GM19099 (cell line): ENCODE results near the gene CRACR2A.

Experiments used
- POLR2A ChIP-seq: IDR thresholded peaks from 3 replicates; pipeline ENCODE4 v1.6.1; 2011; ENCODE audit warnings: low read depth; ENCODE audit not compliant: insufficient read length; ENCODE audit errors: extremely low read depth

Gene CRACR2A

DNA sequence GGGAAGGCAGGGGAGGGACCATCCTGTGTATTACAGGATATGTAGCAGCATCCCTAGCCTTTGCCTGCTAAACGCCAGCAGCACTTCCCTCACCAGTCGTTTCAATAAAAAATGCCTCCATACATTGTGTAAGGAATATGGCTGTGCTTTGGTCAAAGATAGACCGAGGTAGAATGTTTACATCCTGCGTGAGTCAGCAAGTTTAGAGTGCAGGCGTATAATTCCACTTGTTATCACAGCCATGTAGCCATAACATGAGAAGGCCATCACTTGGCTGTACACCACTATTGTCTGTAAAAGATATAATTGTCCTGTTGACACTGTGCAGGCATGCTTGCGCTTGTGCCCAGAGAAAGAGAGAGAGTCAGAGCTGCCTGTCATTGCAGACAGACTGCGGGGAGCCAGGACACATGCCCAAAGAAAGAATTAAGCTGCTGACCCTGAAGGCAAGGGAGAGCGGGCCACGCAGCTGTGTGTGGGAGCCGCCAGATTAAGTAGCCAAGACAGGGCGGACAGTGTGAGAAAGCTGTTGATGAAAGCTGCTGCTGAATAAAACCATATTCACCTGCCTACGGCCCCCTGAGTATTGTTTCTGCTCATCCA, 68.4 kb downstream of the CRACR2A start:
- TF ChIP-seq POLR2A: no peak

DNA sequence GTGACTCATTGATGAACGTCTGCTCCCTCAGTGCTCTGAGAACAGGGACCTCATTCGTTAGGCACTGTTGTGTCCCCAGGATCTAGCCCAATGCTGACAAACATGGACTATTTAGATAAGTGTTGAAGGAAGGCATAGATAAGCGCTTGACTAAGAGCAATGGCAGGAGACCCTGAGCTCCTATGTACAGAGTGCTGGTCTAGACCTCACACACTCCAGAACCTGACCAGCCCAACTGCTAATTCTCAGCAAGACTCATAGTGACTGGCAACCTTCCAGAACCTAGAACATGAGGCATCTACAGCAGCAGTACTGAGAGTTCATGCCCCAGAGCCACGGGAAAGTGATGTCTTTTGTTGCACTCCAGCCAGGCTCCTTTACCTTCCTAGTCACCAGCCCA, 69.2 kb downstream of the CRACR2A start:
- TF ChIP-seq POLR2A: no peak

DNA sequence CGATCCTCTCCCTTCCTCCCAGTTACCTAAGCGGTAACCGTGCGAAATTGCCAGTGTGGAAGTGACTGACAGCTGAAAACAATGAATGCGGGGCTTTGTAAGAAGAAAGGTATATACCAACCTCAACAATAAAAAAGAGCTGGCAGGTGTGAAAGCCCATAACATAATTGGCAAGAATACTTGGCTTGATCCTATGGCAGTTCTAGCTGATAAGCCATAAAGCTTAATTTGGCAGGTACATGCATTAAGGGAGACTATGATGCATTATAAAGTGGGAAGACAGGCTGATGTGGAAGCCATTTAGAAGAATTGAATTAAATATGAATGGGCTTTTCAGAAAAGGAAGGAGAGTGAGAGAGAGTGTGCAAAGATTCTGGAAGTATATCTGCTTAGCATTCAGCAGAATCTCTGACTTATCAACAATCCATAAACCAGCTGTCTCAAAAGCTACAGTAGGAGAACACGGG, 71.3 kb downstream of the CRACR2A start:
- TF ChIP-seq POLR2A: no peak

GRCh38 chr12:3680919-3681594, 71.9 kb downstream of the CRACR2A start:
- TF ChIP-seq POLR2A: no peak

DNA sequence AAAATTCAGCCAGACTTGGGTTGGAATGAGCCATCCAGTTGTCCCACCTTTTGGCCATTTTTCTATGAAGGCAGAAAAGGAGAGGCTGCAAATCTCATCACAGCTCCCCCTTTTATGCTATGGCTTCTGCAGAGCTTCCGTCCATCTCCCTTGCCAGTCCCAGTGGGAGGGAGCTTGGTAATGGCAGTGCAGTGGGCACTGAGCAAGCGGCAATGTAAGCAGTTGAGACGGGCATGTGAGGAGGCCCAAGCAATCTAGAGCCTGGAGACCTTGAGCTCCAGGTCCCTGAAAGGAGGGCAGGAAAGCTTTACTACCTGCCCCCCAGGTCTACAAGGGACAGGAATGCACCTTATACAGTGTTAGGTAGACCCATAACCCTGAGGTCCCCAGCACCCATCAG, 73.1 kb downstream of the CRACR2A start:
- TF ChIP-seq POLR2A: no peak

- TF ChIP-seq POLR2A: no peak
Observed at GRCh38 chr12:3677609-3678008, 75.3 kb downstream of the CRACR2A start.

GRCh38 chr12:3673981-3674708, 78.8 kb downstream of the CRACR2A start:
- TF ChIP-seq POLR2A: no peak

DNA sequence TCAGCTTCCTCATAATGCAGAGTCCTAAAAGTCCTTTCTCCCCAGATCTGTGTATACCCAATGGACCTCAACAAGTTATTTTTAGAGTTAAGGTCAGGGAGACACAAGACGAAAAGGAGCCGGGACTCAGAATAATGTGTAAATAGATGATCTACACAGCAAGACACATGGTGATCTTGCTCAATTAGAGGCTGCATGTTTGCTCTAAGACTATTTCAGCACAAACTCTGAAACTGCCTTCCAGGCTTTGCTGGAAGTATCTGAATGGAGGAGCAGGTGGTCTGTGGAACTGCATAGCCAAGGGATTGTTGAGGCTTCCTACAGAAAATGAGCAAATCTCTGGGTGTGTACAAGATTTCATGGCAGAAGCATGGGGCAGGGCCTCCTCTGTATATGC, 80.8 kb downstream of the CRACR2A start:
- TF ChIP-seq POLR2A: no peak

GRCh38 chr12:3671330-3672112, 81.4 kb downstream of the CRACR2A start:
- no peak for TF ChIP-seq POLR2A

DNA sequence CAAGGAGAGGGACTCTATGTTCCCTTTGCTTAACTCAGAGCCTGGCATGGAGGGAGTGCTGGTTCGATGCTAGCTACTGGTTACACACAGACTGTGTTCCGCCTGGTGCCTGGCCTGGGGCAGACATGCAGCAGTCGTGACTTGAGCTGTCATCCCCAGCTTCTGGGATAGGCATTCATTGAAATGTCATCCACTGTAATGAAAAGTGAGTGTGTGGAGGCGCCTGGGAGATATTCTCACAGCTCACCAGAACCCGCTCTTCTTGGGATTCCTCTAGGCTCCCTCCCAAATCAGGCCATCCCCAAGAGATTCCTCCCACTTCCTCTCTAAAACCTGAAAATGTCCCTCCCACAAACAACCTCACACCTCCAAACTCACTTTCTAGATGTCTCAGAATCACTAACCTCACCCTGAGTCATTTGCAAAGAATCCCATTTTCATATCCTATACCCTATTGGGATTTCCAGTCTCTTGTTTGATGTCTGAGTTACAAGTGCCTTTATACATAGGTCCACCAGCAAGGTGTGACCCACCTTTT, 82.8 kb downstream of the CRACR2A start:
- TF ChIP-seq POLR2A: no peak

GRCh38 chr12:3669594-3669993, 83.3 kb downstream of the CRACR2A start:
- no peak for TF ChIP-seq POLR2A

DNA sequence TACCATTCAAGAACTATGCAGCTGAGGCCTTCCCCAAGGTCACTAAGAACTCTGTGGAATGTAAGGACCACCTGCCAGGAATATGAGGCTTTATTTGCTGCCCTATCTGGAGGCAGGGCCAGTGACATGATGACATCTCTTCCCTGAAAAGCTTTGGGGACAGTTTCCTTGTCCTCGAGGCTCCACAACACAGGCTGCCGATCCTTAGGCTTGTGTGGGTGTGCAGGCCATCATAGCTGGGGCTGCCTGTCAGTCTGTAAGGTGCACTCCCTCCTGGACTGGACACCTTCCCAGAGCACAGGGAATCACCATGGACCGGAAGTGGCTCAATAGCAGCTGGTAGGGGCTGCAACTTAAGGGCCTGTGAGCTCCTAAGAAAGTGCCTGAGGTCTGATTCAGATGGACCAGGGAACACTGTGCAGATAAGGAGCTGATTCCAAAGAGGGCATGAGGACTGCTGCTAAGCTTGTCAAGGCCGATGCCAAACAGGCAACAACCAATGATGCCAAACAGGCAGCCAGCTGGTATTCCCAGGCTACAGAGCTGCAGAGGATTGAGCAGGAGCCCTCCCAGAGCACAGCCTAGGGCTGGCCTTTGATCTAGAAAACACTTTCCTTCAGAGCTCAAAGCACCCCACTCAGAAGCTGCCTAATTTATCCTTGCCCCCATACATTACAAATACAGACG, 84.3 kb downstream of the CRACR2A start:
- TF ChIP-seq POLR2A: no peak

DNA sequence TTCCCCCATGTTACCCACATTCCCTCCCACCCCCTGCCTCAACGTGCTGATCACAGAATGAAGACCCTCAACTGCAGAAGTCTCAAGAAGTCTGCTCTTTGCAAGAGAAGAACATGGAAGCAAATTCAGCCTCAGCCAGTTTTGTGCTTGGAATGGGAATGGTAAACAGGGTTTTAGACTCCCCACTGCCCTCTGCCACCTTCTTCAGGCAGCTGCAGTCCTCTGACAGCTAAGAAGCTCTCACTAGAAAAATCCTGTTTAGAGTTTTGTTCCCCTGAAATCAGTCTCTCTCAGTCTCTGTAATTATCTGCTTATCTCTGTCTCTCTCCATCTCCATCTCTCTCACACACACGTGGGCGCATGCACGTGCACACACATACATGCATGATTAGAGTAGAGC, 85.4 kb downstream of the CRACR2A start:
- TF ChIP-seq POLR2A: no peak

- TF ChIP-seq POLR2A: no peak
Observed at GRCh38 chr12:3666441-3666840, 86.5 kb downstream of the CRACR2A start.

DNA sequence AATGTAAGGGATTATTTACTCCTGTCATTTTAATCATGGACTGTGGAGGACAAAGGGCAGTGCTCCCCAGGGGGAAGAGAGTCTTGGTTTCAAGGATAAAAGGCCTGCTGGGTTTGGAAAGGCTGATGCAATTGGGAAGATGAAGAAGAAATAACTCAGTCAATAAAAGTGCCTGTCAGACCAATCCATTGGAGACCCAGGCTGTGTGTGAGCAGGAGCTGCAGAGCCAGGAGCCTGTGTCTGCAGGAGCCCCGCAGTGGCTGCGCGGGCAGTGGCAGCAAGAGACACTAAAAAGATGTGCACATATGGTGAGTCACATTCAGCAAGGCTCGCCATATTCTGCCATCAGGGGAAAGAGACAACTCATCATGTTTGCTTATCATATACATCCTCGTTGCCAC, 90.4 kb downstream of the CRACR2A start:
- TF ChIP-seq POLR2A: no peak

DNA sequence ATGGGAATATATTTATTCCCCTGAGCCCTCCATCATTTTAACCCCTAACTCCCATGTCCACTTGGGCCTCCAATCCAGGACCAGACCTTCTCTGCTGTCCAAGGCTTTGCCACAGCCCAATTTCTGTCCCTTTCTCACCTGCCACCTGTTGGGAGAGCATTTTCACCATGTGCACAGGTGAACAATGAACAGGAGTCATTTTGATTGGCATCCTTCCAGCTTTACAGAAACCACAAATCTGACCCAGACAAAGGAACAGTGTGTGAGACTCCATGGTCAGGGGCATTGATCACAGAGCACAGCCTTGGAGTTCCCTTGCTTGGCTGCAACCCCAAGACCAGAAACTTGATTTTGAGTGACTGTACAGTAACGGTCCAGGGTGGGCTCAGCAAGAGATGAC, 91.9 kb downstream of the CRACR2A start:
- TF ChIP-seq POLR2A: no peak
